KMS-11 (cell line): ENCODE measurements around the gene KRIT1.

Experiments used
- H2AFZ ChIP-seq: fragments of 200-600 bp; sonication (generic); 2 replicates; pipeline ENCODE4 v1.6.1; 2016; ENCODE audit warnings: antibody characterized with exemption, mixed run types, low read depth
- H3K27ac ChIP-seq: fragments of 200-600 bp; sonication (generic); 2 replicates; pipeline ENCODE4 v1.6.1; 2016; ENCODE audit warnings: mild to moderate bottlenecking, mixed run types
- H3K27me3 ChIP-seq: fragments of 200-600 bp; sonication (generic); 2 replicates; pipeline ENCODE4 v1.6.1; 2017; ENCODE audit warnings: mild to moderate bottlenecking, low read depth, mixed run types, moderate library complexity; ENCODE audit not compliant: insufficient read depth
- H3K36me3 ChIP-seq: fragments of 200-600 bp; sonication (generic); 2 replicates; pipeline ENCODE4 v1.6.1; 2017; ENCODE audit warnings: mild to moderate bottlenecking, mixed run types; ENCODE audit not compliant: insufficient read depth
- H3K4me1 ChIP-seq: fragments of 200-600 bp; sonication (generic); 2 replicates; pipeline ENCODE4 v1.6.1; 2016; ENCODE audit warnings: mild to moderate bottlenecking, low read depth, mixed run types; ENCODE audit not compliant: poor library complexity, severe bottlenecking
- H3K4me2 ChIP-seq: fragments of 200-600 bp; sonication (generic); 2 replicates; pipeline ENCODE4 v1.7.0; 2016; ENCODE audit warnings: mild to moderate bottlenecking, mixed run types
- H3K4me3 ChIP-seq: fragments of 200-600 bp; sonication (generic); IDR thresholded peaks from 2 replicates; pipeline ENCODE4 v1.6.1; 2017; ENCODE audit warnings: low read depth, low read length, mixed read lengths; ENCODE audit not compliant: insufficient read depth
- H3K79me2 ChIP-seq: fragments of 200-600 bp; sonication (generic); 2 replicates; pipeline ENCODE4 v1.6.1; 2016; ENCODE audit warnings: low read depth, mixed run types; ENCODE audit not compliant: insufficient read depth
- H3K9ac ChIP-seq: fragments of 200-600 bp; sonication (generic); 2 replicates; pipeline ENCODE4 v1.6.1; 2016; ENCODE audit warnings: mild to moderate bottlenecking, mixed run types
- H4K20me1 ChIP-seq: fragments of 200-600 bp; sonication (generic); 2 replicates; pipeline ENCODE4 v1.6.1; 2016; ENCODE audit warnings: mild to moderate bottlenecking, mixed run types; ENCODE audit not compliant: insufficient read depth
- CTCF ChIP-seq: fragments of 200-600 bp; sonication (generic); conservative IDR thresholded peaks from 2 replicates; pipeline ENCODE4 v1.6.1; 2017; ENCODE audit warnings: low read depth, mild to moderate bottlenecking, antibody characterized with exemption, low read length, moderate library complexity, mixed read lengths

Gene KRIT1

GRCh38 chr7:92158660-92159575, 86.8 kb downstream of the KRIT1 start:
- no peak for TF ChIP-seq CTCF
- Histone ChIP-seq H3K36me3 (no peaks in the 10 kb centered on the region), H3K4me1 (no peaks in the 10 kb centered on the region), H3K27me3 (no peaks in the 10 kb centered on the region), H4K20me1 (no peaks in the 10 kb centered on the region), H3K79me2 (no peaks in the 10 kb centered on the region), H3K9ac (no peak overlapping the region), H2AFZ (no peak overlapping the region), H3K27ac (no peak overlapping the region), H3K4me2 (no peak overlapping the region), H3K4me3 (no peak overlapping the region)

- H3K79me2 ChIP-seq: no peaks in the 10 kb centered on the region
- H3K4me3 ChIP-seq: no peak overlapping the region
- H3K36me3 ChIP-seq: no peaks in the 10 kb centered on the region
- no peaks in the 10 kb centered on the region for H3K4me1 ChIP-seq
- H2AFZ ChIP-seq: no peak overlapping the region
- H4K20me1 ChIP-seq: no peaks in the 10 kb centered on the region
- no peak overlapping the region for H3K27ac ChIP-seq
- H3K4me2 ChIP-seq: no peak overlapping the region
- no peak overlapping the region for H3K9ac ChIP-seq
- H3K27me3 ChIP-seq: no peaks in the 10 kb centered on the region
- no peak for TF ChIP-seq CTCF
Observed at GRCh38 chr7:92156990-92157389, 88.7 kb downstream of the KRIT1 start.

GRCh38 chr7:92155108-92155739, 90.5 kb downstream of the KRIT1 start:
- H3K79me2 ChIP-seq: no peaks in the 10 kb centered on the region
- TF ChIP-seq CTCF: no peak
- H3K4me3 ChIP-seq: no peak overlapping the region
- H3K27me3 ChIP-seq: no peaks in the 10 kb centered on the region
- no peak overlapping the region for H3K27ac ChIP-seq
- H2AFZ ChIP-seq: no peak overlapping the region
- no peaks in the 10 kb centered on the region for H4K20me1 ChIP-seq
- H3K4me1 ChIP-seq: no peaks in the 10 kb centered on the region
- H3K4me2 ChIP-seq: no peak overlapping the region
- no peaks in the 10 kb centered on the region for H3K36me3 ChIP-seq
- no peak overlapping the region for H3K9ac ChIP-seq

GRCh38 chr7:92150450-92151017, 95.2 kb downstream of the KRIT1 start:
- Histone ChIP-seq H3K79me2 (no peaks in the 10 kb centered on the region), H3K4me2 (no peak overlapping the region), H3K9ac (no peak overlapping the region), H3K4me1 (no peaks in the 10 kb centered on the region), H3K36me3 (no peaks in the 10 kb centered on the region), H2AFZ (no peak overlapping the region), H3K27ac (no peak overlapping the region), H3K27me3 (no peaks in the 10 kb centered on the region), H3K4me3 (no peak overlapping the region), H4K20me1 (no peaks in the 10 kb centered on the region)
- TF ChIP-seq CTCF: no peak
